ENCODE results near the gene MYRIP.
A peak's percentile ranks its signal among the peaks of the same experiment; 100 is the strongest.

The MYRIP gene

DNA sequence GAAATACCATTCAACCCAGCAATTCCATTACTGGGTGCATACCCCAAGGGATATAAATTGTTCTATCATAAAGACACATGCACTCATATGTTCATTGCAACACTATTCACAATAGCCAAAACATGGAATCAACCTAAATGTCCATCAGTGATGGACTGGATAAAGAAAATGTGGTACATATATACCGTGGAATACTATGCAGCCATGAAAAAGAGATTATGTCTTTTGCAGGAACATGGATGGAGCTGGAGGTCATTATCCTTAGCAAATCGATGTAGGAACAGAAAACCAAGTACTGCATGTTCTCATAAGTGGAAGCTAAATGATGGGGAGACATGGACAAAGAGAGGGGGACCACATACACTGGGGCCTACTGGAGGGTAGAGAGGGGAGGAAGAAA, 5.5 kb upstream of the MYRIP start:
- TF ChIP-seq, protein P1, sequence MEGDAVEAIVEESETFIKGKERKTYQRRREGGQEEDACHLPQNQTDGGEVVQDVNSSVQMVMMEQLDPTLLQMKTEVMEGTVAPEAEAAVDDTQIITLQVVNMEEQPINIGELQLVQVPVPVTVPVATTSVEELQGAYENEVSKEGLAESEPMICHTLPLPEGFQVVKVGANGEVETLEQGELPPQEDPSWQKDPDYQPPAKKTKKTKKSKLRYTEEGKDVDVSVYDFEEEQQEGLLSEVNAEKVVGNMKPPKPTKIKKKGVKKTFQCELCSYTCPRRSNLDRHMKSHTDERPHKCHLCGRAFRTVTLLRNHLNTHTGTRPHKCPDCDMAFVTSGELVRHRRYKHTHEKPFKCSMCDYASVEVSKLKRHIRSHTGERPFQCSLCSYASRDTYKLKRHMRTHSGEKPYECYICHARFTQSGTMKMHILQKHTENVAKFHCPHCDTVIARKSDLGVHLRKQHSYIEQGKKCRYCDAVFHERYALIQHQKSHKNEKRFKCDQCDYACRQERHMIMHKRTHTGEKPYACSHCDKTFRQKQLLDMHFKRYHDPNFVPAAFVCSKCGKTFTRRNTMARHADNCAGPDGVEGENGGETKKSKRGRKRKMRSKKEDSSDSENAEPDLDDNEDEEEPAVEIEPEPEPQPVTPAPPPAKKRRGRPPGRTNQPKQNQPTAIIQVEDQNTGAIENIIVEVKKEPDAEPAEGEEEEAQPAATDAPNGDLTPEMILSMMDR (IDR thresholded peaks at IDR 0.05; ENCODE audit: unreplicated experiment in 3 of 3): no peak
- no peaks in the 10 kb centered on the region for H3K9me3 Mint-ChIP-seq
- no peak overlapping the region for H3K4me3 Mint-ChIP-seq
- H3K36me3 Mint-ChIP-seq (ENCODE audit: low read depth): no peaks in the 10 kb centered on the region
- peaks cover 5% of the 10 kb centered on the region for H3K4me1 Mint-ChIP-seq
- H3K27me3 Mint-ChIP-seq (ENCODE audit: low read depth): peaks cover 66% of the 10 kb centered on the region
- no peak overlapping the region for H3K27ac Mint-ChIP-seq

DNA sequence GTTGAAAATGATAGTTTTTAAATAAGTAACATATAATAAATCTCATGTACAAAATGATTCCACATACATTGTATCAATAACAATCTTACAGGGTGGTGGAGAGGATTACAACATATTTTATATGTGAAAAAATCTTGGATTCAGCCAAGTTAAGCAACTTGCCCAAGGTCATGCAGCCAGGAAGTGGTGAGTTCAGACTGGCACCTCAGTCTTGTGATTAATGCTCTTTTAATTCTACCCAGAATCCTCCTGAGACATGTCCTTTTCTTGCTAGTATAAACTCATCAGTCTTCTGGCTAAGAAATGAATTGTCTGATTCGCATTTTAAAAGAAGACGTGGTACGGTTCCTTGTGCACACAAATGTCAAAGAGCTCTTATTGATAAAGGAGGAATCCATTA, 4.5 kb upstream of the MYRIP start:
- H3K4me1 Mint-ChIP-seq: peaks cover 6% of the 10 kb centered on the region
- no peak overlapping the region for H3K27ac Mint-ChIP-seq
- no peaks in the 10 kb centered on the region for H3K9me3 Mint-ChIP-seq
- no peaks in the 10 kb centered on the region for H3K36me3 Mint-ChIP-seq (ENCODE audit: low read depth)
- H3K4me3 Mint-ChIP-seq: no peak overlapping the region
- peaks cover 71% of the 10 kb centered on the region for H3K27me3 Mint-ChIP-seq (ENCODE audit: low read depth)
- TF ChIP-seq, protein P1 (IDR thresholded peaks at IDR 0.05; ENCODE audit: unreplicated experiment in 3 of 3): no peak

DNA sequence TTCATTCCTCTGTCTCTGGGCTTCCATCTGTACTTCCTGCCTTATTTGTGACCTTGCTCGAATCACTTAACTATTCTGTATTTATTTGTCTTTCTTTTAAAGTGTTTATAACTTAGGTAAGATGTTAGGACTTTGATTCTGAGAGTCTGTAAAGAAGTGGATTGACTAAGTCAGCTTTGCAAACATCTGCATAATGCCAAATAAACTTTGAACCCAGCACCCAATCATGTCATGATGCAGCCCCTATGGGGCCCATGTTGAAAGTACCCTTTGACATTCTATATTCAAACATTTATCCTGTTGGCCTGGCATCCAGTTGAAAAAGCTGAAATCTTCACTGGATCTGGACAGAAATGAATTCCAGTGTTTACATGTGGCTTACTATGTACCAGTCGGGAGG, 3.8 kb upstream of the MYRIP start:
- Mint-ChIP-seq H3K4me3 (no peak overlapping the region), H3K9me3 (no peaks in the 10 kb centered on the region), H3K36me3 (ENCODE audit: low read depth) (no peaks in the 10 kb centered on the region), H3K27me3 (ENCODE audit: low read depth) (peaks cover 78% of the 10 kb centered on the region), H3K27ac (no peak overlapping the region), H3K4me1 (peaks cover 13% of the 10 kb centered on the region)
- TF ChIP-seq, protein P1 (IDR thresholded peaks at IDR 0.05; ENCODE audit: unreplicated experiment in 3 of 3): no peak

DNA sequence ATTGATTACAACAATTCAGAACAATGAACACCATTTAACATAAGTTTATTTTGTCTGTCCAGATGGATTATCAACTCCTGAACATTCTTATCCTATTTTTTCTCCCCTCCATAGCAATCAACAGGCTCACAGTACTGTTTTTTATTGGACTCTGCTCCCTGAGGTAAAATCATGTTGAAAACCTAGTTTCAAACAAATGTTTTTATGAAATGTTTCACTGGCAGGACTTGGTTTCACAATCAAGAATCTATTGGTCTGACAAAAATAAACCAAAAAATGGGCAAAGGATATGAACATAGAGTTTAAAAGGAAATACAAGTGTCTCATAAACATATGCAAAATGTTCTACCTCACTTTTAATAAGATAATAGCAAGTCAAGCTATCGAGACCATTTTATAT, 2.6 kb upstream of the MYRIP start:
- H3K27ac Mint-ChIP-seq: no peak overlapping the region
- H3K4me1 Mint-ChIP-seq: peaks cover 17% of the 10 kb centered on the region
- H3K27me3 Mint-ChIP-seq (ENCODE audit: low read depth): peaks cover 89% of the 10 kb centered on the region
- no peaks in the 10 kb centered on the region for H3K9me3 Mint-ChIP-seq
- peak overlapping the region in 2 of 3 experiments; percentile 7 to 20 for H3K4me3 Mint-ChIP-seq
- TF ChIP-seq, protein P1 (IDR thresholded peaks at IDR 0.05; ENCODE audit: unreplicated experiment in 3 of 3): no peak
- H3K36me3 Mint-ChIP-seq (ENCODE audit: low read depth): no peaks in the 10 kb centered on the region

DNA sequence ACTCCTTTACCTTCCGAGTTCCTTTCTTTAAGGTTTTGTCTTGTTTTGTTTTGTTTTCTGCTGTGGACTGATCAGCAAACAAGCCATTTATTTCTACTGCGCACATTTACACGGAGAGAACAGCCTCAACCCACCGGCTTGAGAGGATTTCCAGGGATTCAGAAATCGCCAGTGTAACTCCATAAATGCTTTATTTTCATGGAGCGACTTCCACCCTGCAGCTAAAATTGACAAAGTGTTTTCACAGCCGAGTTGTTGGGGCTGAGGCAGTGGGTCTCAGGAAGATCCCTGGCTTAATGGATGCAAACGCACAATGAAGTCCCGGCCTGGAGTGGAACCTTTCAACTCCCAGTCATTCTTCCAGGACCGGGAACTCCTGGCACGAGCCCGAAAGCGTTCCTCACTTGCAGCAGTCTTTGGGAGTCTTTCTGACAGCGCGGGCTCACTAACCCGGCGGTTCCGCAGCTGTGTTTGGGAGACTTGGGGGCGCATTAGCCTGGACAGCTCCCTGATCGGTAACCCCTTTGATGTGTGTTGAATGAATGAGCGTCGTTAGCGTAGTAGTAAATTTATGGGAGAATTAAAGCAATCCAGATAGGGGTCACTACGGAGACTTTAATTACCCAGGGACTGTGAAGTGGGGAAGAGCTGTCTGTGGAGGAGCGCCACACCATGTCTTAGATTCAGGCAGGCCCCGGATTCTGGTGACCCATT, 785 bp upstream of the MYRIP start:
- Mint-ChIP-seq H3K4me3 (peak overlapping the region; percentile 84 to 87 (median 86)), H3K27ac (no peak overlapping the region), H3K27me3 (ENCODE audit: low read depth) (peaks cover 93% of the 10 kb centered on the region), H3K9me3 (no peaks in the 10 kb centered on the region), H3K36me3 (ENCODE audit: low read depth) (no peaks in the 10 kb centered on the region), H3K4me1 (peaks cover 17% of the 10 kb centered on the region)
- TF ChIP-seq, protein P1 (IDR thresholded peaks at IDR 0.05; ENCODE audit: unreplicated experiment in 3 of 3): no peak

DNA sequence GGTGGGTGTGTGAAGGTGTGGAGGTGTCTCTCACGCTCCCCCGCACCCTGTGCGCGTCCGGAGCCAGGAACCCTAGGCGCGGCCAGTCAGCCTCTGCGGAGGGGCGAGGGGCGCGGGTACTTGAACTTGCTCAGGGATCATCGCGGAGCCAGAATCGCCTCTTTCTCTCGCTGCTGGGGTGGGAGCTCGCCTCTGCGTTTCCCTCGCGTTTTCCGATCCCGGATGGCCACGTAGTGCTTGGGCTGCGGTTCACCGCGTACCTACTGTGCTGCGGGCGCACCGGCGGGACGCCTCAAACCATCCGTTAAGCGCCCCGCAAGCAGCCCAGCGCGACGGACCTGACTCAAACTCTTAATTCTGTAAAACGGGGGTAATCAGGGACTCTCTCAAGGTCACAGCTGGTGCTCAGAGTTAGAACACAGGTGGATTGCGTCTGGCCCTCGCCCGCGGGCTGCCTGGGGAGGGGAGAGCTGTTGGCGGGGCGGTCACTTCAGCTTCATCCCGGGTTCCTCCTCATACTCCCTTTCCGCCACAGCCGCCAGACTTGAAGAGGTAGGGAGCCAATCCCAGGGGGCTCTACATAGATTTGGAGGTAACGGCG, 686 bp downstream of the MYRIP start:
- peaks cover 17% of the 10 kb centered on the region for H3K4me1 Mint-ChIP-seq
- no peaks in the 10 kb centered on the region for H3K9me3 Mint-ChIP-seq
- peak overlapping the region; percentile 83 to 86 (median 85) for H3K4me3 Mint-ChIP-seq
- no peak overlapping the region for H3K27ac Mint-ChIP-seq
- H3K27me3 Mint-ChIP-seq (ENCODE audit: low read depth): peaks cover 95% of the 10 kb centered on the region
- TF ChIP-seq, protein P1 (IDR thresholded peaks at IDR 0.05; ENCODE audit: unreplicated experiment in 3 of 3): no peak
- H3K36me3 Mint-ChIP-seq (ENCODE audit: low read depth): no peaks in the 10 kb centered on the region
